Anterior cingulate cortex (tissue), 58 donors: ENCODE data around the gene PRR3.
A peak's percentile ranks its signal among the peaks of the same experiment; 100 is the strongest.
"Not testable (repeated sequence)": the region's sequence is repeated elsewhere in the genome, so short reads cannot be mapped to it uniquely, and the experiment has no call there.

Experiments
- DNase-seq, 58 donors: peaks; one replicate each; lab custom pipeline; 2025; lab: John Stamatoyannopoulos, UW

PRR3 gene, protein sequence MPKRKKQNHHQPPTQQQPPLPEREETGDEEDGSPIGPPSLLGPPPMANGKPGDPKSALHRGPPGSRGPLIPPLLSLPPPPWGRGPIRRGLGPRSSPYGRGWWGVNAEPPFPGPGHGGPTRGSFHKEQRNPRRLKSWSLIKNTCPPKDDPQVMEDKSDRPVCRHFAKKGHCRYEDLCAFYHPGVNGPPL

DNA sequence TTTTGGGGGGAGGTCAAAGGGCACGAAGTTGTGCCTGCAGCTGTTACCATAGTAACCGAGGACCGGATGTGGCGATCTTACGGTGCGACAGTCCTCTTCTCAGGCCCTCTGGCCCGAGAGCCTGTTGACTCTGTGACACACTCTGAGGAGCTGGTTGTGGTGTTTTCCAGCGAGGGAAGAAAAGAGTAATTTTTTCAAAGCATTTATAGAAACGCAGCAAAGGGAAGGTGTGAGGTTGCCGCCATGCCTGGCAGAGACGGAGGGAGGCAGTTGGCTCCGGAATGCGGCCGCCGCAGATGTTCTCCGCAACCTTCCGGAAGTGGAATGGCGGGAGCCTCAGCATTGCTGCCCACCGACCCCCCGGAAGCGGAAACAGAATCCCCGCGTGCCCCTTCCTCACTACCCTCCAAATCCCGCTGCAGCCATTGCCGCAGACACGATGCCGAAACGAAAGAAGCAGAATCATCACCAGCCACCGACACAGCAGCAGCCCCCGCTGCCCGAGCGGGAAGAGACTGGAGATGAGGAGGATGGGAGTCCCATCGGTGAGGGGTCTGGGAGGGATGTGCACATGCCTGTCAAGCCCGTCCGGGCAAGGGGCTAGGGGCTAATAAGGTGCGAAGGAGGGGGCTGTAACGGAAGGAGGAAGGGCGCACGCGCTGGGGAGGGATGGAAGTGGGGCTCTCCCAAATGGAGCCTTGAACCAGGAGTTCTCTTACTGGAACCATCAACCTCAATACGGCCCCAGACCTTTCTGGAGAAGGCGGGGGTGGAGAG lies at the start of gene PRR3:
Gene PRR3 (plus strand): TSS at position 390 of the 777 bp plus-strand sequence. CDS start 50 bp downstream, at position 440.
- DNase-seq = peak; percentile 78 to 99 (median 91)

DNA sequence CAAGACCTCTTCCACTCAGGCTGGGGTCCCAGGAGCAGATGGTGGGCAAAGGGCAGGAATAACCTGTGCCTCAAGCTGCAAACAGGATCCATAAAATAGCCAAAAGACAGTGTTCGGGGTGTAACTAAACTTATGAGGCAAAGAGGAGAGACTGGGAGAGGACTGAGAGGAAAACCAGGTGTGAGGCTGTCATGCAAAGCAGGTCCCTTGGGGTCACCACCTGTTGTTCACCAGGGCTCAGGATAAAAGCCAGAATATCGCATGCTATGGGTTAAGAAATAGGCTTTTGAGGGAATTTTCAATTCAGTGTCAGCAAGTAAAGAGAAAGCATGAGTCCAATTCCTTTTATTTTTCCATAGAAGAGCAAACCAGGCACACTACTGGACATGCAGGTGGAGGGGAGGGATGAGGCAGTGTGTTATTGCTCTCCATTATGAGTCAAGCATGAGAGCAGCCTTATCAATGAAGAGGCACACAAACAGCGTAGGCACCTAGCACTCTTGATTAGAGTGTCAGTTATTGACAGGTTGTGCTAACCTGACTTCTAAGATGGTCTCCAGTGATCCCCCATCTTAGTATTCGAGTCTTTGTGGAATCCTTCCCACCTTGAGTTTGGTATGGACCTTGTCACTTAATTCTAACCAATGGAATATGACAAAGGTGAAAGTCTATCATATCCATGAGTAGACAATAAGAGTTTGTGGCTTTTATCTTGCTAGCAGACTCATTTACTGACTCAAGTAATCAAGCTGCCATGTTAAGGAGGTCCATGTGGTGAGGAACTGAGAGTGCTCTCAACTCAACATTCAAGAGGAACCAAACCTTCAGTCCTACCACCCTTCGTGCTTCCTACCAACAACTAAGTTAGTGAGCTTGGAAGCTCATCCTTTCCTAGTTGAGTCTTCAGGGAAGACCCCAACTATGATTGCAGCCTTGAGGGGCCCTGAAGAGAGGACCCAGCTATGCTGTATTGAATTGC lies 49.0 kb upstream of the PRR3 start:
- no peak for DNase-seq

DNA sequence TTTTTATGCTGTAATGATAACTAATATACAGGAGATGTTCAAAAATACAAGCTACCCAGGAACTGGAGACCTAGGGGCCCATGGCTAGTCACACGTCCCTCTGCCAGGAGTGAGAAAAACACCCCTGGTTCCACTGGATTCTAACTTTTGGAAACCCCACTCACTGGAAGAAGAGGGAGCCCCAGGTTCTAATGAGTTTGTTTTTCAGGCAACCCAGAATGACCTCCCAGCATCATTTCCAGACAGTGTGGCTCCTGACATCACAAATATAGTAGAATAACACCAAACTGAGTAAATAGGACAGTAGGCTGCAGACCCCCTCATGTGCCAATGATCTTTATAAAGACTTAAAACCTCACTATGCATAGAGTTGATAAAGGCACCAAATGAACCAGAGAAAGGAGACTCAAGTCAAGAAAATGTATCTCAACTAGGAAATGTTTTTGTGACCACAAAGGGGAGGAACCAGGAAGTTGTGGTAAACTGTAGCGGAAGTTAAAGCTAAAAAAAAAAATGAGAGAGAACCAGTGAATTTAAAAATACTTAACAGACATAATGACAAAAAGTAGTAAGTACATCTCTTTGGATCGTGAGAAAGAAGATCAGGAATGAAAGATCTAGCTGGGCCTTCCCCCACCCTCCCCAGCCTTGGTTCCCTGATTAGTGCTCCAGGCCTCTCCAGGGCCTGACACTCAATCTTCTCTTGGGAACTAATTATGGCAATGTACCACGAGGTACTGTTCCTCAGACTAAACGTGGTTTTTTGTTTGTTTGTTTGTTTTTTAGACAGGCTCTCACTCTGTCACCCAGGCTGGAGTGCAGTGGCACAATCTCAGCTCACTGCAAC lies 48.0 kb upstream of the PRR3 start:
- DNase-seq = no peak

DNA sequence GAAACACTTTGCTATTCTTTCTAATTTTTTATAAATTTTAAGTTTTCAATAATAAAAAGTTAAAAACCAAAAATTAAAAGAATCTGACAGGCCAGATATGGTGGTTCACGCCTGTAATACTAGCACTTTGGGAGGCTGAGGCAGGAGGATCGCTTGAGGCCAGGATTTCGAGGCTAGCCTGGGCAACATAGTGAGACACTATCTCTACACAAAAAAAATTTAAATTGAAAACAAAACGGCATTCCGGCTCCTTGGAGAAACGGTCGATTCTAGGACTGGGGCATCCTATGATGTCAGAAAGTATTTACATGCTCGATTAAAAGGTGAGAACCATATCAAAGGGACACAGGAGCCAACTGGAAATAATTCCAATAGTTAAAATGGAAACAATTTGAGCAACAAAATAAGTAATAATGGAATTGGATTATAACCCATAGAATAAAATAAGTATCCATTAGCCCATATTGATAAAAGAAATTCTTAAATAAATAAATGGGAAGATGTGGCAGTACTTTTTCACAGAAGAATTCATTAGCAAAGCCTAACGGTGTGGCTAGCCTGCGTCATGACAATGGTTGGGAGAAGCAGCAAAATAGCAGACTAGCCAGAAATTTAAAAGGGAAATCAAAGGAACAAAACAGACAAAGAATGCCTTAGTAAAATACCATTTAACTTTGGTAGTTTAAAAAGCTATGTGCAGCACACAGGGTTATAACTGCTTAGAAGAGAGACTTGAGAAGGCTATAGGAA lies 46.5 kb upstream of the PRR3 start:
- DNase-seq = no peak

DNA sequence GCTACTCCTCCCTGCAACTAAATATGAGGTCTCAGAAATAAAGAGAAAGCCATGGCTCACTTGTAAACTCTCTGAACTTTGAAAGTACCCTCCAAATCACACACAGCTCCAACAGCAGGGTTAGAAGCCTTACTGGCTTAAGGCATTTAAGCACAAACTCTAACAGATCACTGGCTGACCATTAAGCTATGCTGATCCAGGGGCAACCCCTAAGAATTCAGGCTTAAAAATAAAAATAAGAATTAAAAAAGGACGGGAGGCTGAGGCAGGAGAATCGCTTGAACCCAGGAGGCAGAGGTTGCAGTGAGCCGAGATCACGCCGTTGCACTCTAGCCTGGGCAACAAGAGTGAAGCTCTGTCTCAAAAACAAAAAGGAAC lies 45.9 kb upstream of the PRR3 start:
- no peak for DNase-seq

DNA sequence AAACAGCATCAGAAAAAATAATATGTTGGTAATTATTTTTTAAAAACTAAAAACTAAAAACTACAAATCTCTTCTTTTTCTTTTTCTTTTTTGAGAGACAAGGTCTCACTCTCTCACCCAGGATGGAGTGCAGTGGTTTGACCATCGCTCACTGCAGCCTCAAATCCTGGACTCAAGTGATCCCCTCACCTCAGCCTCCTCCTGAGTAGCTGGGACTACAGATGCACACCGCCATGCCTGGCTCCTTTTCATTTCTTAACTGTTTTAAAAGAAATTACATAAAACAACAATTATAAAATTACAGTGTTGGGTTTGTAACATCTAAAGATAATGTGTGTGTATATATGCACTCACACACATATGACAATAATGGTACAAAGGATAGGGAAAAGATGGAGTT lies 43.6 kb upstream of the PRR3 start:
- DNase-seq = no peak

DNA sequence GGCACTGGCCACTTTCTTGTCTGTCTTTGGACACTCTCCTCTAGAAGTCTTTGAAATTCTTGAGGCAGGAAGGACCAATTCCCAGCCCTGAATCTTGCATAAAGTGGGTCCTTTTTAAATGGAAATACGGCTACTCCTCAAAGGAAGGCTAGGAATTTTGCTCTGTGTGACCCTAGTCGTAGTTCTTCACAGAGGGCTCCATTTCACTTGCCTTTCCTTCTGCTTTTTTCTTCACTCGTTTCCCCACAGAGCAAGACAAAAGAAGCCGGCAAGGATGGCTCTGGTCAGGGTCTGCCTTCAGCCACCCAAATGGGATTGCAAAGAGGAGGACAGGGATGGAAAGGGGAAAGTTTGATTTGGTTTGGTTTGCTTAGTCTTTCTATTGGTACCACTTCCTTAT lies 42.0 kb upstream of the PRR3 start:
- DNase-seq = no peak

DNA sequence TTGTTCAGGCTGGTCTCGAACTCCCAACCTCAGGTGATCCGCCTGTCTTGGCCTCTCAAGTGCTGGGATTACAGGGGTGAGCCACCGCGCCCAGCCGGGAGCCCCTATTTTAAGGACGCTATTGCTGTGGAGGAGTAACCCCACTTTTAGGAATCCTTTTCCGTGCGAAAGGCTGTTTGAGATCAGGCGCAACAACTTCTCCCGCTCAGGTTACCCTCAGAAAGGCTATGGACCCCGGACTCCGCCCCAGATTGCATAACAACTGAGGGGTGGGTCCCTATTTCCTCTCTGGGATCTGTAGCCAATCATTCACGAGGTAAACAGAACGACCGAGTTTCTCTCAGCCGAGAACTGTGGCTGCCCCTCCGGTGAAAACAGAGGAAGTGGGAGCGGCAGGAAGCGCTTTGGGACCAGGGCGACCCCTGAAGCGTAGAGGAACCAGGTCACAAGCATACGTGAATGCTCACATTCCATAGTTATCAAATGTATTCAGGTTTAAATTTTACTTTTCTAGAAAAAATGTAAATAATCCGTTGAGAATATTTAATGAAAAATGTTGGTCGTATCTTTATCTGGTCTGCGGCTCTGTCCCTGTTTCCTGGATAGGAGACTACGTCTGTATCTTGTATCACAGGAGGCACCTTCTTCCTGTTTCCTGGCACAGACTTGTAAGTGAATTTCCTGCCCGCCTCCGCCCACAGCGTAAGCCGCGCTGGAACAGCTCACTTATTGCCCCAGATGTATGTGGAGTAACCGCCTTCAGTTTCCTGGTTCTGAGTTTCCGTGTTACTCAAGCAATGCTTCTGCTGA lies 40.9 kb upstream of the PRR3 start:
- DNase-seq = peak in 50 of 58 donors; percentile 2 to 76 (median 32)

DNA sequence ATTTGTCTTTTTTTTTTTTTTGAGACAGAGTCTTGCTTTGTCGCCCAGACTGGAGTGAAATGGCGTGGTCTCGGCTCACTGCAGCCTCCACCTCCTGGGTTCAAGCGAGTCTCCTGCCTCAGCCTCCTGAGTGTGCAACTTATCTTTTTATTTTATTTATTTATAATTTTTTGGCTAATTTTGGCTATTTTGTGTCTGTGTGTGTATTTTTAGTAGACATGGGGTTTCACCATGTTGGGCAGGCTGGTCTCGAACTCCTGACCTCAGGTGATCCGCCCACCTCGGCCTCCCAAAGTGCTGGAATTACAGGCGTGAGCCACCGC lies 40.4 kb upstream of the PRR3 start:
- DNase-seq = not testable (repeated sequence)

DNA sequence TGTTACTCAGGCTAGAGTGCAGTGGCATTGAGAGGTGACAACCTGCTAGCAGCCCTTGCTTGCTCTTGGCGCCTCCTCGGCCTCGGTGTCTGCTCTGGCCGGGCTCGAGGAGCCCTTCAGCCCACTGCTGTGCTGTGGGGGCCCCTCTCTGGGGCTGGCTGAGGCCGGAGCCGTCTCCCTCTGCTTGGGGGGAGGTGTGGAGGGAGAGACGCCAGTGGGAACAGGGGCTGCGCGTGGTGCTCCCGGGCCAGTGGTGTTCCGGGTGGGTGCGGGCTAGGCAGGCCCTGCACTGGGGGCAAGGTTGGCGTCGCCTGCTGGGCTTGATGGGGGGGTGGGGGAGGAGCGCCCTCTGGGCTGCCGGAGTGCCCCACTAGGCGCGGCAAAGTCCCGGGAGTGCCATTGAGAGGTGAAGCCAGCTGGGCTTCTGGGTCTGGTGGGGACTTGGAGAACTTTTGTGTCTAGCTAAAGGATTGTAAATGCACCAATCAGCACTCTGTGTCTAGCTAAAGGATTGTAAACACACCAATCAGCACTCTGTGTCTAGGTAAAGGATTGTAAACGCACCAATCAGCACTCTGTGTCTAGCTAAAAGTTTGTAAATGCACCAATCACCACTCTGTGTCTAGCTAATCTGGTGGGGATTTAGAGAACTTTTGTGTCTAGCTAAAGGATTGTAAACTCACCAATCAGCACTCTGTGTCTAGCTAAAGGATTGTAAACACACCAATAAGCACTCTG lies 39.2 kb upstream of the PRR3 start:
- not testable (repeated sequence) for DNase-seq

DNA sequence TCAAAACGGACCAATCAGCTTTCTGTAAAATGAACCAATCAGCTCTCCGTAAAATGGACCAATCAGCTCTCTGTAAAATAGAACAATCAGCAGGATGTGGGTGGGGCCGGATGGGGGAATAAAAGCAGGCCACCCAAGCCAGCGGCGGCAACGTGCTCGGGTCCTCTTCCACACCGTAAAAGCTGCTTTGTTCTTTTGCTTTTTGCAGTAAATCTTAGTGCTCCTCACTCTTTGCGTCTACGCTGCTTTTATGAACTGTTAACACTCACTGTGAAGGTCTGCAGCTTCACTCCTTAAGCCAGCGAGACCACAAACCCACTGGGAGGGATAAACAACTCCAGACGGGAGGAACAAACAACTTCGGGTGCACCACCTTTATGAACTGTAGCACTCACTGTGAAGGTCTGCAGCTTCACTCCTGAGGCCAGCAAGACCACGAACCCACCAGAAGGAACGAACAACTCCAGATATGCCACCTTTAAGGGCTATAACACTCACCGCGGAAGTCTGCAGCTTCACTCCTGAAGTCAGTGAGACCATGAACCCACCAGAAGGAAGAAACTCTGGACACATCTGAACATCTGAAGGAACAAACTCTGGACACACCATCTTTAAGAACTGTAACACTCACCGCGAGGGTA lies 38.5 kb upstream of the PRR3 start:
- not testable (repeated sequence) for DNase-seq

DNA sequence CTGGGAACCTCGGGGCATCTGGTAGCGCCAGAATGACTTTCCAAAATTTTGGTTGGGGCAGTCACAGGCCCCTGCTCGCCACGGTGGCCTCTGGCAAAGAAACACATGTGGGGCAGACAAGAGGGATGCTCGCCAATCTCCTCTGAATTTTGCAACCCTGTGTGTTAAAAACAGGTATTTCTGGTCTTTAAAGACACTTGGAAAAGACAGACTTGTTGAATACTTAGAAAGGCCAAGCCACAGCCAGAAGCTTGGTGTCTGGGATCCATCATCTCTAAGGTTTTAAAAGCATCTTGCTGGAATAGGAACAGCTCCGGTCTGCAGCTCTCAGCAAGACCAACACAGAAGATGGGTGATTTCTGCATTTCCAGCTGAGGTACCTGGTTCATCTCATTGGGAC lies 36.6 kb upstream of the PRR3 start:
- no peak for DNase-seq

DNA sequence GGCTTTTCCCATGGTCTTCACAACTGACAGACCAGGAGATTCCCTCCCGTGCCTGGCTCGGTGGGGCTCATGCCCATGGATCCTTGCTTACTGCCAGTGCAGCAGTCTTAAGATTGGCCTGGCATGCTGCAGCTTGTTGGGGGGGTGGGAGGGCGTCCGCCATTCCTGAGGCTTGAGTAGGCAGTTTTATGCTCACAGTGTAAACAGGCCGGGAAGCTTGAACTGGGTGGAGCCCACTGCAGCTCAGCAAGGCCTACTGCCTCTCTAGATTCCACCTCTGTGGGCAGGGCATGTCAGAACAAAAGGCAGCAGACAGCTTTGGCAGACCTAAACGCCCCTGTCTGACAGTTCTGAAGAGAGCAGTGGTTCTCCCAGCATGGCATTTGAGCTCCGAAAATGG lies 36.0 kb upstream of the PRR3 start:
- DNase-seq = not testable (repeated sequence)

DNA sequence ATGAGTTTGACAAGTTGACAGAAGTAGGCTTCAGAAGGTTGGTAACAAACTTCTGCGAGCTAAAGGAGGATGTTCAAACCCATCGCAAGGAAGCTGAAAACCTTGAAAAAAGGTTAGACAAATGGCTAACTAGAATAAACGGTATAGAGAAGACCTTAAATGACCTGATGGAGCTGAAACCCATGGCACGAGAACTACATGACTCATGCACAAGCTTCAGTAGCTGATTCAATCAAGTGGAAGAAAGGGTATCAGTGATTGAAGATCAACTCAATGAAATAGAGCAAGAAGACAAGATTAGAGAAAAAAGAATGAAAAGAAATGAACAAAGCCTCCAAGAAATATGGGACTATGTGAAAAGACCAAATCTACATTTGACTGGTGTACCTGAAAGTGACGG lies 35.1 kb upstream of the PRR3 start:
- not testable (repeated sequence) for DNase-seq

DNA sequence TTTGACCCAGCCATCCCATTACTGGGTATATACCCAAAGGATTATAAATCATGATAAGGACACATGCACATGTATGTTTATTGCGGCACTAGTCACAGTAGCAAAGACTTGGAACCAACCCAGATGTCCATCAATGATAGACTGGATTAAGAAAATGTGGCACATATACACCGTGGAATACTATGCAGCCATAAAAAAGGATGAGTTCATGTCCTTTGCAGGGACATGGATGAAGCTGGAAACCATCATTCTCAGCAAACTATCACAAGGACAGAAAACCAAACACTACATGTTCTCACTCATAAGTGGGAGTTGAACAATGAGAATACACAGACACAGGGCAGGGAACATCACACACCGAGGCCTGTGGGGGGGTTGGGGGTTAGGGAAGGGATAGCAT lies 30.7 kb upstream of the PRR3 start:
- not testable (repeated sequence) for DNase-seq

DNA sequence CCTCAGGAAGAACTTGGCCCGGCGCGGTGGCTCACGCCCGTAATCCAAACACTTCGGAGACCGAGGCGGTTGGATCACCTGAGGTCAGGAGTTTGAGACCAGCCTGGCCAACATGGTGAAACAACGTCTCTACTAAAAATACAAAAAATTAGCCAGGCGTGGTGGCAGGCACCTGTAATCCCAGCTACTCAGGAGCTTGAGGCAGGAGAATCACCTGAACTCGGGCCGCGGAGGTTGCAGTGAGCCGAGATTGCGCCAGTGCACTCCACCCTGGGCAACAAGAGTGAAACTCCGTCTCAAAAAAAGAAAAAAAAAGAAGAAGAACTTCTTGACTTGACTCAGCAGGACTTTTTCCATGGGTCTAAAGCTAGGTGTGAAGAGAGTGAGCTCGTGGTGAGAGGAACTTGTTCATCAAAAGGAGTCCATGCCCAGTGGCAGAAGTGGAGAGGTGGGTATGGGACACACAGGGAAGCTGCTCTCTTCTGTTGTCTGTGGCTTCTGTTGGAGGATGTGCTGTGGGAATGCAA lies 27.7 kb upstream of the PRR3 start:
- DNase-seq = not testable (repeated sequence)

DNA sequence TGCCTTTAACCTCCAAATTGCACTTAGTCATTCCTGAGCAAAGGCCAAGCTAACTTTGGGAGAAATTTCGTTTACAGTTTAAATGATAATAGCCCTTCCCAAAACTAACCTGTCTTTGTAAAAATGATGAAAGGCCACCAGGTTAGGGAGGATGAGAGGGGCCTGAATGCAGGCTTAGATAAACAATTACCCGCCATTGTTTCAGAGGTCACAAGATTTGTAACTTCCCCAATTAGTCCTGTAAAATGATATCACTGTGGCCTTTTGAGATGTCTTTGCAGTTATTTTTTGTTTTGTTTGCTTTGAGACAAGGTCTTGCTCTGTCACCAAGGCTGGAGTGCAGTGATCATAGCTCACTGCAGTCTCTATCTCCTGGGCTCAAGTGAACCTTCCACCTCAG lies 27.1 kb upstream of the PRR3 start:
- no peak for DNase-seq
